CD4-positive, alpha-beta T cell treated with Interleukin-15 for 1 hour (primary cell): ENCODE measurements around the gene CXCL17.

Experiments used
- DNase-seq: peaks from one replicate; pipeline ENCODE4 v3.0.0-alpha.2; 2020

Gene CXCL17

GRCh38 chr19:42397263-42398166, 45.2 kb downstream of the CXCL17 start:
- no peak for DNase-seq

- peak; percentile 97 for DNase-seq
Observed at GRCh38 chr19:42396381-42397262, 46.1 kb downstream of the CXCL17 start.

- no peak for DNase-seq
Observed at GRCh38 chr19:42394751-42395150, 48.0 kb downstream of the CXCL17 start.

- no peak for DNase-seq
Observed at GRCh38 chr19:42392165-42392564, 50.6 kb downstream of the CXCL17 start.

GRCh38 chr19:42389899-42390298, 52.8 kb downstream of the CXCL17 start, which contains the start of gene CNFN:
CNFN (minus strand) TSS chr19:42390297; CDS start chr19:42389037, 1,260 bp downstream.
- DNase-seq, result no peak

- DNase-seq, result no peak
Observed at GRCh38 chr19:42388851-42389489, 53.8 kb downstream of the CXCL17 start.

GRCh38 chr19:42386974-42387707, 55.6 kb downstream of the CXCL17 start:
- DNase-seq, result peak; percentile 70

- DNase-seq, result no peak
Observed at GRCh38 chr19:42380155-42380554, 62.6 kb downstream of the CXCL17 start.
